ENCODE results near the gene MRGPRF.

Gene MRGPRF

DNA sequence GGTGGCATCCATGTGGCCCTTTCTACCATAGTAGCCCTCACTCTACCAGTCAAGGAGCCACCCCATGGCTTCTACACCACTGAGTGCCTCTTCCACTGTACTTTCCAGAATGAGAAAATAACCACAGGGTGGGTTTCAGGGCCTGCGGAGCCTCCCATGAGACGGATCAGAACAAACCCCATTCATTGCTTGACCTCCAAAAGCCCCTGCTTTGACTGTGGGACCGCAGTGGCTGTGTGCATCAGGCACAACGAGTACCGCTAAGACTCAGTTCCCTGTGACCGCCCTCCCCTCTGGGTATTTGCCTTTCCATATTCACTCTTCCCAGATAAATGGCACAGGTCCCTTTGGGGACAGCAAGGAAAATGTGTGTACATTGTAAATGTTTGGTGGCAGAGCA lies 11.5 kb upstream of the MRGPRF start (continued):
- no peak for TF ChIP-seq ZNF324 (tag by site-specific recombination; IDR thresholded peaks at IDR 0.05)
- TF ChIP-seq, protein P1, sequence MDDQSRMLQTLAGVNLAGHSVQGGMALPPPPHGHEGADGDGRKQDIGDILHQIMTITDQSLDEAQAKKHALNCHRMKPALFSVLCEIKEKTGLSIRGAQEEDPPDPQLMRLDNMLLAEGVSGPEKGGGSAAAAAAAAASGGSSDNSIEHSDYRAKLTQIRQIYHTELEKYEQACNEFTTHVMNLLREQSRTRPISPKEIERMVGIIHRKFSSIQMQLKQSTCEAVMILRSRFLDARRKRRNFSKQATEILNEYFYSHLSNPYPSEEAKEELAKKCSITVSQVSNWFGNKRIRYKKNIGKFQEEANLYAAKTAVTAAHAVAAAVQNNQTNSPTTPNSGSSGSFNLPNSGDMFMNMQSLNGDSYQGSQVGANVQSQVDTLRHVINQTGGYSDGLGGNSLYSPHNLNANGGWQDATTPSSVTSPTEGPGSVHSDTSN (CRISPR knock-in tag; IDR thresholded peaks at IDR 0.05), result no peak

DNA sequence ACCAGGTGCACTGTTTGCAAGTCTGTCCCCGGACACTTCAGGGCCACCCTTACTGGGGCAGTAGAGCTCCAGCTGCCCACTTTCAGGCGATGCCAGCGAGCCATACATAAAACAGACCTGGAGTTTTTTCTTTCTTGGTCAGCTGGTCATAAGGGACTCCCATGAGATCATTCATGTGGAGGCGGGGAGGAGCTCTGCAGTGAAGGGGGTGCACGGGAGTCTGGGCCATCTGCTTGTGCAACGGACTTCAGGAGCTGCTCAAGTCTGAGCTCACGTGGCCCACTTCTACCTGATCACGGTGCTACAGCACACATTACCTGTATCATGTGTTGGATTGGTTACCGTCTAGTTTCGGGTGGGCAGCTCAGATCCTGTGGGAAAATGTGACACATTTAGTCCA lies 9.2 kb upstream of the MRGPRF start:
- TF ChIP-seq ZNF600 (tag by site-specific recombination; IDR thresholded peaks at IDR 0.05), result no peak
- TF ChIP-seq ZNF501 (tag by site-specific recombination; IDR thresholded peaks at IDR 0.05), result no peak
- TF ChIP-seq ZNF561 (tag by site-specific recombination; IDR thresholded peaks at IDR 0.05; ENCODE audit: borderline replicate concordance), result no peak
- TF ChIP-seq ZNF157 (tag by site-specific recombination; IDR thresholded peaks at IDR 0.05), result no peak
- no peak for TF ChIP-seq ZNF624 (tag by site-specific recombination; IDR thresholded peaks at IDR 0.05)
- TF ChIP-seq ZNF140 (tag by site-specific recombination; IDR thresholded peaks at IDR 0.05), result no peak
- no peak for TF ChIP-seq TRIM28 (IDR thresholded peaks at IDR 0.05; ENCODE audit: borderline replicate concordance, low read length)
- no peak for TF ChIP-seq KLF10 (tag by site-specific recombination; IDR thresholded peaks at IDR 0.05)
- no peak for TF ChIP-seq KLF7 (tag by site-specific recombination; IDR thresholded peaks at IDR 0.05; ENCODE audit: borderline replicate concordance)
- TF ChIP-seq ZNF404 (tag by site-specific recombination; IDR thresholded peaks at IDR 0.05), result no peak
- TF ChIP-seq, protein P2, sequence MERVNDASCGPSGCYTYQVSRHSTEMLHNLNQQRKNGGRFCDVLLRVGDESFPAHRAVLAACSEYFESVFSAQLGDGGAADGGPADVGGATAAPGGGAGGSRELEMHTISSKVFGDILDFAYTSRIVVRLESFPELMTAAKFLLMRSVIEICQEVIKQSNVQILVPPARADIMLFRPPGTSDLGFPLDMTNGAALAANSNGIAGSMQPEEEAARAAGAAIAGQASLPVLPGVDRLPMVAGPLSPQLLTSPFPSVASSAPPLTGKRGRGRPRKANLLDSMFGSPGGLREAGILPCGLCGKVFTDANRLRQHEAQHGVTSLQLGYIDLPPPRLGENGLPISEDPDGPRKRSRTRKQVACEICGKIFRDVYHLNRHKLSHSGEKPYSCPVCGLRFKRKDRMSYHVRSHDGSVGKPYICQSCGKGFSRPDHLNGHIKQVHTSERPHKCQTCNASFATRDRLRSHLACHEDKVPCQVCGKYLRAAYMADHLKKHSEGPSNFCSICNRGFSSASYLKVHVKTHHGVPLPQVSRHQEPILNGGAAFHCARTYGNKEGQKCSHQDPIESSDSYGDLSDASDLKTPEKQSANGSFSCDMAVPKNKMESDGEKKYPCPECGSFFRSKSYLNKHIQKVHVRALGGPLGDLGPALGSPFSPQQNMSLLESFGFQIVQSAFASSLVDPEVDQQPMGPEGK (tag by site-specific recombination; IDR thresholded peaks at IDR 0.05), result no peak
- no peak for TF ChIP-seq ZNF548 (tag by site-specific recombination; IDR thresholded peaks at IDR 0.05)
- no peak for TF ChIP-seq ZNF391 (tag by site-specific recombination; IDR thresholded peaks at IDR 0.05; ENCODE audit: borderline replicate concordance, low read depth)
- no peak for TF ChIP-seq ZNF610 (tag by site-specific recombination; IDR thresholded peaks at IDR 0.05; ENCODE audit: borderline replicate concordance)
- no peak for TF ChIP-seq ZNF529 (tag by site-specific recombination; IDR thresholded peaks at IDR 0.05; ENCODE audit: insufficient replicate concordance)
- TF ChIP-seq YY1 (tag by site-specific recombination; IDR thresholded peaks at IDR 0.05), result no peak
- no peak for TF ChIP-seq SP3 (tag by site-specific recombination; IDR thresholded peaks at IDR 0.05)
- no peak for TF ChIP-seq ZNF354C (tag by site-specific recombination; IDR thresholded peaks at IDR 0.05; ENCODE audit: borderline replicate concordance, low read depth)
- no peak for TF ChIP-seq GFI1B (tag by site-specific recombination; IDR thresholded peaks at IDR 0.05)
- POLR2A ChIA-PET, result interaction anchor here (0.7 kb wide), 1 partner anchor 14 kb away, joined by 5 read pairs; no protein-coding TSS in a partner anchor
- no peaks in the 10 kb centered on the region for H3K4me1 ChIP-seq (ENCODE audit: control insufficient read depth, insufficient read depth, low read length)
- no peaks in the 10 kb centered on the region for H3K36me3 ChIP-seq (ENCODE audit: control insufficient read depth in 2 of 2, insufficient read depth in 1 of 2, low read length in 2 of 2)
- no peak overlapping the region for H3K4me3 ChIP-seq (ENCODE audit: low read depth, low read length)
- CTCF ChIA-PET, result interaction anchor here (0.5 to 1.2 kb wide), 3 partner anchors 23 to 820 kb away, joined by 3 read pairs; no protein-coding TSS in a partner anchor
- no peak overlapping the region for H3K27ac ChIP-seq (ENCODE audit: extremely low read depth, low read depth, low read length)
- no peaks in the 10 kb centered on the region for H3K9me3 ChIP-seq (ENCODE audit: control insufficient read depth, insufficient read depth, low read depth, low read length)

DNA sequence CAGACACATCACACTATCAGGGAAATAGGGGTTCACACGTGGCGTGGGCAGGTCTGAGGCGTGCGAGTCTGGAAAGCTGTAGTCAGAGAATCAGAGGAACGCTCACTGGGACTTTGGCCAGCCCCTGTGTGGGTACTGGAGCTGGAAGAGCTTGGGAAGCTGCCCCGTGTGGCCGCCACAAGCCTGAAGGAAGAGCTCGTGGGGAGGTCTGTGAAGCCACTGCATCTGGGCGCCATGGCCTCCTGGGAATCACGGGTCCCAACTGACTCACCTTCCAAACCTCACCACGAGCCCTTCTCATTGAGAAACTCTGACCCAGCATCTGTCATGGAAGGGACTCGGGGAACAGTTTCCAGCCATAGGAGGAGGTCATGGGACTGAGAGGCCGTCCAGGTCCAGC lies 5.9 kb upstream of the MRGPRF start:
- TF ChIP-seq ZNF223 (tag by site-specific recombination; IDR thresholded peaks at IDR 0.05) (no peak), GLIS1 (tag by site-specific recombination; IDR thresholded peaks at IDR 0.05) (0 out of 2 replicates have a peak, but pooled peaks have one; percentile 17)
- POLR2A ChIA-PET, result no interaction called here
- CTCF ChIA-PET, result interaction anchor here (1.3 kb wide), 1 partner anchor 17 kb away, joined by 3 read pairs; no protein-coding TSS in a partner anchor
- Histone ChIP-seq H3K4me1 (ENCODE audit: control insufficient read depth, insufficient read depth, low read length) (no peaks in the 10 kb centered on the region), H3K9me3 (ENCODE audit: control insufficient read depth, insufficient read depth, low read depth, low read length) (no peaks in the 10 kb centered on the region), H3K4me3 (ENCODE audit: low read depth, low read length) (no peak overlapping the region), H3K36me3 (ENCODE audit: control insufficient read depth in 2 of 2, insufficient read depth in 1 of 2, low read length in 2 of 2) (no peaks in the 10 kb centered on the region), H3K27ac (ENCODE audit: extremely low read depth, low read depth, low read length) (no peak overlapping the region)
